ENCODE measurements around the gene DYNC2H1.

DNA sequence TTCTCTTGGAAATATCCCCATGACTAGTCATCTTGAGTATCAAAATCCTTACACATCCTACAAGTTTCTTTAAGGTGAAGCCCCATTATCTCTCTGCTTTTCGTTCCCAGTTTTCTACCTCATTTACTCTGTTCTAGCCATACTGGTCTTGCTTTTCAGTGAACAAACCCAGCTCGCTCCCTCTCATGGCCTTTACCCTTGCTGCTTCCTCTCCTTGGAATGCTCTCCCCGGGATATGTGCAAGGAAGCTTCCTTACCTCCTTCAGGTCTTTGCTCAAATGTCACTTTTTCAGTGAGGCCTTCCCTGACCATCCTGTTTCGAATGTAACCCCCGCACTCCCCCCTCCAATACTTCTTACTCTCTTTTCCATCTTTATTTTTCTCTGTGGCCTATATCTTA is 331.8 kb downstream of the DYNC2H1 start:
- TF ChIP-seq, protein P1, sequence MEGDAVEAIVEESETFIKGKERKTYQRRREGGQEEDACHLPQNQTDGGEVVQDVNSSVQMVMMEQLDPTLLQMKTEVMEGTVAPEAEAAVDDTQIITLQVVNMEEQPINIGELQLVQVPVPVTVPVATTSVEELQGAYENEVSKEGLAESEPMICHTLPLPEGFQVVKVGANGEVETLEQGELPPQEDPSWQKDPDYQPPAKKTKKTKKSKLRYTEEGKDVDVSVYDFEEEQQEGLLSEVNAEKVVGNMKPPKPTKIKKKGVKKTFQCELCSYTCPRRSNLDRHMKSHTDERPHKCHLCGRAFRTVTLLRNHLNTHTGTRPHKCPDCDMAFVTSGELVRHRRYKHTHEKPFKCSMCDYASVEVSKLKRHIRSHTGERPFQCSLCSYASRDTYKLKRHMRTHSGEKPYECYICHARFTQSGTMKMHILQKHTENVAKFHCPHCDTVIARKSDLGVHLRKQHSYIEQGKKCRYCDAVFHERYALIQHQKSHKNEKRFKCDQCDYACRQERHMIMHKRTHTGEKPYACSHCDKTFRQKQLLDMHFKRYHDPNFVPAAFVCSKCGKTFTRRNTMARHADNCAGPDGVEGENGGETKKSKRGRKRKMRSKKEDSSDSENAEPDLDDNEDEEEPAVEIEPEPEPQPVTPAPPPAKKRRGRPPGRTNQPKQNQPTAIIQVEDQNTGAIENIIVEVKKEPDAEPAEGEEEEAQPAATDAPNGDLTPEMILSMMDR (IDR thresholded peaks at IDR 0.05; ENCODE audit: insufficient read depth, low read depth, low read length): no peak
- no peak for TF ChIP-seq EZH2 (IDR thresholded peaks at IDR 0.05; ENCODE audit: insufficient read depth, low read length)
